ENCODE results near the gene PFKFB4.
A peak's percentile ranks its signal among the peaks of the same experiment; 100 is the strongest.

The PFKFB4 gene

GRCh38 chr3:48564667-48565066 is 8.1 kb upstream of the PFKFB4 start:
- DNase-seq (ENCODE audit: low read depth in 1 of 2, low spot score in 1 of 2) = no peak
- H3K4me3 ChIP-seq (replicated peaks; ENCODE audit: insufficient read depth, low read length) = no peak overlapping the region
- TF ChIP-seq REST (IDR thresholded peaks at IDR 0.05; ENCODE audit: insufficient replicate concordance, low read depth) (no peak), GABPA (IDR thresholded peaks at IDR 0.05; ENCODE audit: low read depth) (no peak), SPI1 (IDR thresholded peaks at IDR 0.05; ENCODE audit: borderline replicate concordance, low read depth) (no peak), CTCF (IDR thresholded peaks at IDR 0.05; ENCODE audit: insufficient read depth, low read length) (no peak), POLR2AphosphoS5 (IDR thresholded peaks at IDR 0.05; ENCODE audit: low read depth) (no peak)
- H3K27ac ChIP-seq (replicated peaks) = no peak overlapping the region
- H3K27me3 ChIP-seq (ENCODE audit: insufficient read depth, poor library complexity, severe bottlenecking) = no peaks in the 10 kb centered on the region

- Histone ChIP-seq H3K27me3 (ENCODE audit: insufficient read depth, poor library complexity, severe bottlenecking) (no peaks in the 10 kb centered on the region), H3K27ac (replicated peaks) (no peak overlapping the region), H3K4me3 (replicated peaks; ENCODE audit: insufficient read depth, low read length) (no peak overlapping the region)
- TF ChIP-seq GABPA (IDR thresholded peaks at IDR 0.05; ENCODE audit: low read depth) = no peak
- no peak for TF ChIP-seq POLR2AphosphoS5 (IDR thresholded peaks at IDR 0.05; ENCODE audit: low read depth)
- no peak for TF ChIP-seq CTCF (IDR thresholded peaks at IDR 0.05; ENCODE audit: insufficient read depth, low read length)
- no peak for TF ChIP-seq REST (IDR thresholded peaks at IDR 0.05; ENCODE audit: insufficient replicate concordance, low read depth)
- peak; percentile 54 to 88 for DNase-seq (ENCODE audit: low read depth in 1 of 2, low spot score in 1 of 2)
These were observed 7.4 kb upstream of the PFKFB4 start for GRCh38 chr3:48564022-48564421.

- Histone ChIP-seq H3K27ac (replicated peaks) (no peak within 1 kb of the TSS), H3K4me3 (replicated peaks; ENCODE audit: insufficient read depth, low read length) (no peak within 1 kb of the TSS), H3K27me3 (ENCODE audit: insufficient read depth, poor library complexity, severe bottlenecking) (no peaks in the 10 kb centered on the region)
- no peak for DNase-seq (ENCODE audit: low read depth in 1 of 2, low spot score in 1 of 2)
- TF ChIP-seq GABPA (IDR thresholded peaks at IDR 0.05; ENCODE audit: low read depth) = no peak
- TF ChIP-seq SPI1 (IDR thresholded peaks at IDR 0.05; ENCODE audit: borderline replicate concordance, low read depth) = no peak
- no peak for TF ChIP-seq CTCF (IDR thresholded peaks at IDR 0.05; ENCODE audit: insufficient read depth, low read length)
- TF ChIP-seq REST (IDR thresholded peaks at IDR 0.05; ENCODE audit: insufficient replicate concordance, low read depth) = no peak
- no peak for TF ChIP-seq POLR2AphosphoS5 (IDR thresholded peaks at IDR 0.05; ENCODE audit: low read depth)
These were observed 6.8 kb upstream of the PFKFB4 start, which contains the start of gene UCN2 for GRCh38 chr3:48563382-48563918. Gene UCN2 (minus strand): TSS chr3:48563781. CDS start chr3:48563124, 657 bp downstream.
